ENCODE data around the gene DUSP6. TPM values are rescaled to one million over a fixed set of nuclear protein-coding genes. Genes with fewer than 3 reads are reported as not detected.

The DUSP6 gene
- total RNA-seq, 4 donors from 2014 or later, result 31.0 to 40.2 (median 33.8) TPM

DNA sequence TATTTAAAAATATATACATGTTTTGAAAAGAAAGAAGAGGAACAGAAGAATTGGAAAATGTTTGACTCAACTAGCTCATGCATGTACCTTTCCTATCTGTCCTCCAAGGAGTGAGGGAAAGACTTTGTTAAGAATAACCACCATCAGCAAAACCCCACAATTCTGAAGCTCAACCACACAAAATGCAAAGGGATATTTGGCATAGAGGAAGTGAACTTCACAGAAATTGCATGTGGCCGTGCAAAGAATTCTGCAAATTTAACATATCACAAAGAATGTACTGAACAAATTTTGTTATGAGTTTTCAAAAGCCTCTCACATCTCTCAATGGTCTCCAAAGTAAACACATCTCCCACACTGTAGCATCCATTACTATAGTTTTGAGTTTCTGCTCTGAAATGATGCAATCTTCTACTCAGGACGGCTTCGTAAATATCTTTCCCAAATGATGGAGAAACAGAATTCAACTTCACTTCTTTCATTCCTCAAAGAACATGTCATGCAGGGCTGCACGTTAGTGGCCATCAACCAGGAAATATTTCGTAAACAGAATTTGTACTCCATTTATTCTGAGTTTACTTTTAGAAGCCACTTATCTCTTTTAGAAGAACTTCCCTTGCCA lies 17.6 kb downstream of the DUSP6 start:
- Histone ChIP-seq H3K27ac (no peak overlapping the region), H3K36me3 (no peaks in the 10 kb centered on the region), H3K4me3 (replicated peaks in 1 of 3) (no peak overlapping the region), H3K4me1 (no peaks in the 10 kb centered on the region), H3K9me3 (no peaks in the 10 kb centered on the region), H3K27me3 (no peaks in the 10 kb centered on the region)
- WGBS, 2 donors, result 53 to 63% methylated on average over 5 of the region's 5 CpGs
- intact Hi-C loops (cut with DNase I), result no loop called here
- no peak for DNase-seq
- no peak for TF ChIP-seq POLR2A (IDR thresholded peaks at IDR 0.05)
- TF ChIP-seq, protein P1, sequence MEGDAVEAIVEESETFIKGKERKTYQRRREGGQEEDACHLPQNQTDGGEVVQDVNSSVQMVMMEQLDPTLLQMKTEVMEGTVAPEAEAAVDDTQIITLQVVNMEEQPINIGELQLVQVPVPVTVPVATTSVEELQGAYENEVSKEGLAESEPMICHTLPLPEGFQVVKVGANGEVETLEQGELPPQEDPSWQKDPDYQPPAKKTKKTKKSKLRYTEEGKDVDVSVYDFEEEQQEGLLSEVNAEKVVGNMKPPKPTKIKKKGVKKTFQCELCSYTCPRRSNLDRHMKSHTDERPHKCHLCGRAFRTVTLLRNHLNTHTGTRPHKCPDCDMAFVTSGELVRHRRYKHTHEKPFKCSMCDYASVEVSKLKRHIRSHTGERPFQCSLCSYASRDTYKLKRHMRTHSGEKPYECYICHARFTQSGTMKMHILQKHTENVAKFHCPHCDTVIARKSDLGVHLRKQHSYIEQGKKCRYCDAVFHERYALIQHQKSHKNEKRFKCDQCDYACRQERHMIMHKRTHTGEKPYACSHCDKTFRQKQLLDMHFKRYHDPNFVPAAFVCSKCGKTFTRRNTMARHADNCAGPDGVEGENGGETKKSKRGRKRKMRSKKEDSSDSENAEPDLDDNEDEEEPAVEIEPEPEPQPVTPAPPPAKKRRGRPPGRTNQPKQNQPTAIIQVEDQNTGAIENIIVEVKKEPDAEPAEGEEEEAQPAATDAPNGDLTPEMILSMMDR (IDR thresholded peaks at IDR 0.05), result no peak

DNA sequence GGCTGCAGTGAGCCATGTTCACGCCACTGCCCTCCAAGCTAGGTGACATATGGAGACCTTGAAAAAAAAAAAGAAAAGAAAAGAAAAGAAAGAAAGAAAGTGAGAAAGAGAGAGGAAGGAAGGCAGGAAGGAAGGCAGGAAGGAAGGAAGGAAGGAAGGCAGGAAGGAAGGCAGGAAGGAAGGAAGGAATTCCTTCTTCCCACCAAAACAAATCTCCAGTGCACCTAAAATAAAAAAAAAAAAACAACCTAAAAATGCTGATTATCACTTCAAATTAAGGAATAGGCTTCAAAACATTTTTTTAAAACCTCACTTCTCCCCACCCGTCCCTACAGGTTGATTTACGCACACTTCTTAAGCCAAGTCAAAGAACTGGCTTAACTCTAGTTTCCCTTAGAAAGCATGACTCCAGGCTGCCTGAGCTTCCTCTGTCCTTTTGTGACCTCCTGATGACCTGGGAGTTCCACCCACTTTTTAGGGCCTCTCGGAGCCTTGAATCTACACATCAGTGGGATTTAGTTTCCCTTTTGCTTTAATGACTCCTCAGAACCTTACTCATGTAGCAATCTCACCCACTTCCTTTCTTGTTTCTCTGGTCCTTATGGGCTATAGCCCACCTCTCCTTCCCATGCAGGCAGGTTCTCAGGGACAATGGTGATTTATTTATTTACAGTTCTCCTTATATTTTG lies 18.6 kb downstream of the DUSP6 start:
- Histone ChIP-seq H3K4me3 (replicated peaks in 1 of 3) (no peak overlapping the region), H3K9me3 (no peaks in the 10 kb centered on the region), H3K27ac (no peak overlapping the region), H3K36me3 (no peaks in the 10 kb centered on the region), H3K4me1 (no peaks in the 10 kb centered on the region), H3K27me3 (no peaks in the 10 kb centered on the region)
- intact Hi-C loops (cut with DNase I), result no loop called here
- 74 to 80% methylated on average over 4 of the region's 4 CpGs for WGBS, 2 donors
- no peak for DNase-seq
- TF ChIP-seq POLR2A (IDR thresholded peaks at IDR 0.05), result no peak
- TF ChIP-seq, protein P1 (IDR thresholded peaks at IDR 0.05), result no peak

DNA sequence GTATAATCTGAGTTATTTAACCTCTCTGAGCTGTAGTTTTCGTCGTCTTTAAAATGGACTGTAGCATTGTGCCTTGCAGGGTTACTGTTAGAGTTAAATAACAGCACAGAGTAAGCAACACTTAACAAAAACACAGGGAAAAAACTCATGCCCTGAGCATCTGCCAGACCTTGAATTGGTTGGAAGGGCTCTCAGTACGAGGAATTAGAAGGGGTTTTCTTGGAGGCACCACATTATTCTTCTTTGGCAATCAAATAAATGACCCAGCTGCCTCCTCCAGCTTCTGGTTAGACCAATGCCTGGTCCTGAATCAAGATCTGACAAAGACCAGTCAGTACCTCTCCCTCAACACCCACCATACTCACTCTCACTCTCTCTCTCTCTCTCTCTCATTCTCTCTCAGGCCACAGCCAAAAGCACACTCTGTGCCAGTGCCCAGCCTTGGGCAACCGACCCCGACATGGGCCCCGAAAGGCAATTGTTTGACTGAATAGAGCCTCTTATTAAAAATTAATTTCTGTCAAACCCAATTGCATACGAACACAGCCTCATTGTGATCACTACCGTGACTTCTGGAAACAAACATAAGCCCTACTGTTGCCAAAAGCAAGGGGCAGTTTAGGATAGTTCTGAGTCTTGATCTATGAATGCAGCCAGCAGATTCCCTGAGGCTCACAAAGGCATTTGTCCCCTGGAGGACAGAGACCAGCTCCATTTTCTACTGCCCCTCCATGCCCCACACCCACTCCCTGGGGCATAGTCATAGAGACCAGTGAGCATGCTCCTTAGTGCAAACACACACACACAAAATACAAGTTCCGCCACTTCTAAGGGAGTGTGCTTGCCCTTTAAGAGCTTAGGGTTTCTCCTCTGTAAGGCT lies 23.9 kb downstream of the DUSP6 start:
- H3K4me3 ChIP-seq (replicated peaks in 1 of 3), result no peak overlapping the region
- H3K27me3 ChIP-seq, result no peaks in the 10 kb centered on the region
- no peak for DNase-seq
- intact Hi-C loops (cut with DNase I), result no loop called here
- no peaks in the 10 kb centered on the region for H3K36me3 ChIP-seq
- no peaks in the 10 kb centered on the region for H3K9me3 ChIP-seq
- H3K4me1 ChIP-seq, result peaks cover 0 to 5% of the 10 kb centered on the region in 2 donors
- no peak for TF ChIP-seq POLR2A (IDR thresholded peaks at IDR 0.05)
- TF ChIP-seq, protein P1 (IDR thresholded peaks at IDR 0.05), result no peak
- no peak overlapping the region for H3K27ac ChIP-seq
- 79 to 83% methylated on average over 9 of the region's 9 CpGs for WGBS, 2 donors

DNA sequence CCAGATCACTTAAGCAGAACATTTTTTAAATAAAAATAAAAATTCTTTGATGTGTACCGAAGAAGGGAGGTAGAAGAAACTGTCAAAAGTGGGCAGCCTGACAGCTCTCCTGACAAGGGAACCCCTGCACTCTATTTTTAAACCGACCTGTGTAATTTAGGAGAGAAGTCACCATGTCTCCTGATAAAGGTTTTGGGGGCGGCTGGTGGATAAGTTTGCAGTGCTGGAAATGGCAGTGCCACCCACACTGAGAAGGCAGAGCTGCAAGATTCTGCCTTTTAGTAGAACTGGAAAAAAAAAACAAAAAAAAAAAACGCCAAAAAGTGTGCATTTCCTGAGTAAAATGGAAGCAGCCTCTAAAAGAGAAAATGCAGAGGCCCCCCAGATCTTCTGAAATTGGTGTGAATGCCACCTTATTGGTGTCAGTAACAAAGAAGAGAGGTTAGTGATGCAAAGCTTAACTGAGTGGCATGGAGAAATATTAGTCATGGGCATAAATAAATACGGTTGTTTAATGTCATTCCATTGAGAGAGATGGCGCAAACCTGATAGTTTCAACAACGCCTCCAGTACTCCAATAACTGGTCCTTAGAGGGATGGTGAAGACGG lies 24.7 kb downstream of the DUSP6 start:
- no peaks in the 10 kb centered on the region for H3K36me3 ChIP-seq
- H3K9me3 ChIP-seq, result no peaks in the 10 kb centered on the region
- intact Hi-C loops (cut with DNase I), result no loop called here
- H3K4me3 ChIP-seq (replicated peaks in 1 of 3), result no peak overlapping the region
- H3K4me1 ChIP-seq, result peaks cover 0 to 5% of the 10 kb centered on the region in 2 donors
- H3K27ac ChIP-seq, result no peak overlapping the region
- WGBS, 2 donors, result 80 to 82% methylated on average over 8 of the region's 8 CpGs
- H3K27me3 ChIP-seq, result no peaks in the 10 kb centered on the region
- DNase-seq, result no peak
- TF ChIP-seq POLR2A (IDR thresholded peaks at IDR 0.05), result no peak
- TF ChIP-seq, protein P1 (IDR thresholded peaks at IDR 0.05), result no peak
